Calu3 (cell line): Measurements from ENCODE around the gene CBARP. TPM values are rescaled to one million over a fixed set of nuclear protein-coding genes. Genes with fewer than 3 reads are reported as not detected.

Experiments
- BruUV-seq: library from RNA; stranded (reverse); fragments of 400-500 nt; replicated peaks from 2 replicates; lab custom pipeline; 2021; lab: Mats Ljungman, UMichigan
- CTCF ChIA-PET: fragments of 300-600 bp; sonication (Branson Sonifier 250); formaldehyde crosslinking; loops from one replicate; lab custom pipeline; 2022; ENCODE audit warnings: antibody characterized with exemption; lab: Charles Lee
- DNase-seq: peaks from one replicate; pipeline ENCODE4 v3.0.0; 2022
- H3K27ac Mint-ChIP-seq: one replicate; pipeline ENCODE4 v1.8.0; 2022; ENCODE audit warnings: mixed read lengths; ENCODE audit not compliant: unreplicated experiment
- H3K27me3 Mint-ChIP-seq: one replicate; pipeline ENCODE4 v1.8.0; 2022; ENCODE audit warnings: mixed read lengths; ENCODE audit not compliant: unreplicated experiment
- H3K36me3 Mint-ChIP-seq: one replicate; pipeline ENCODE4 v1.8.0; 2022; ENCODE audit warnings: mild to moderate bottlenecking, moderate library complexity, mixed read lengths; ENCODE audit not compliant: insufficient read depth, unreplicated experiment
- H3K4me1 Mint-ChIP-seq: one replicate; pipeline ENCODE4 v1.8.0; 2022; ENCODE audit warnings: mild to moderate bottlenecking, low read depth, mixed read lengths; ENCODE audit not compliant: unreplicated experiment
- H3K4me3 Mint-ChIP-seq: one replicate; pipeline ENCODE4 v1.8.0; 2022; ENCODE audit warnings: mild to moderate bottlenecking, low read depth, moderate library complexity, mixed read lengths; ENCODE audit not compliant: unreplicated experiment
- H3K9me3 Mint-ChIP-seq: one replicate; pipeline ENCODE4 v1.8.0; 2022; ENCODE audit warnings: low read depth, mixed read lengths; ENCODE audit not compliant: unreplicated experiment
- intact Hi-C: fragments of 100-400 bp; cut with micrococcal nuclease; formaldehyde crosslinking; loops from one replicate; pipeline ENCODE4 v1.10.0; 2022; ENCODE audit not compliant: unreplicated experiment
- total RNA-seq: library from RNA; stranded (reverse); gene quantifications from 2 replicates; pipeline ENCODE4 v1.2.3, GENCODE V29; 2022
- TF ChIP-seq, protein P1 (sequence below): fragments of 200-600 bp; IDR thresholded peaks from one replicate; pipeline ENCODE4 v1.8.0; 2022; ENCODE audit warnings: antibody characterized with exemption; ENCODE audit not compliant: unreplicated experiment

Gene CBARP
- total RNA-seq, 1 experiment from 2014 or later: 4.2 TPM

DNA sequence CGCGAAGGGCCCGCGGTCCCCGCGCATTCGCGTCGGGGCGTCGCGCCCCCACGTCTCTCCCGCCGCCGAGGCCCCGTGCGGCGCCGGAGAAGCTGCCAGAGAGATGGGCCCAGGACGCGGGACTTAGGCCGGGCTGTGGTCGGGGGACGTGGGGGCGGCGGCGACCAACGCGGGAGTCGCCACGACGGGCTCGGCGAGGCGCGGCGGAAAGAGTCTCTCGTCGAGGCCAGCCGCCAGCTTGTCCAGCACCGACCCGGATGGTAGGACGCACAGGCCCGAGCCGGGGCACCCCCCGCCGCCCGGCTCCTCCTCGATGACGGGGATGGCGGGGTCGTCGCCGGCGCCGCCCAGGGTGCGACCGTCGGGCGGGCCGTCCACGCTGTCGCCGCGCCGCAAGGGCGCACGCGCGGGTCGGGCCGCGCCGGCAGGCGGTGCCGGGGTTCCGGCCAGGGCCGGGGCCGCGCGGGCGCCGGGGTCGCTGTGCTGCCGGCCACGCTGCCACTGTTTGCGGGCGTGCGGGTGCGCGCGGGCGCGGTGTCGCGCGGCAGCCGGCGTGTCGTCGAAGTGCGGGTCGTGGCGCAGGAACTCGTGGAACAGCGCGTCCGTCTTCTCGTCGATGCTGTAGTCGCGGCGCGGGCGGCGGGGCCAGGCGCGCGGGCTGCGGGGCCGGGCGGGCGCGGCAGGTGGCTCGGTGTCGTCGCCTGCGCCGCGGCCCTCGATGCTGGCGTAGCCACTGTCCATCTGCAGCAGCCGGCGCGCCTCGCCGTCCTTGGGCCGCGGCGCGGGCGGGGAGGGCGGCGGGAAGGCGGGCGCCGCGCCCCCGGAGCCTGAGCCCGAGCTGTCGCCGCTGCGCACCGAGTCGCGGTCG lies 8.5 kb downstream of the CBARP start:
- H3K36me3 Mint-ChIP-seq: peaks cover 22% of the 10 kb centered on the region
- H3K4me3 Mint-ChIP-seq: no peak overlapping the region
- peaks cover 14% of the 10 kb centered on the region for H3K4me1 Mint-ChIP-seq
- DNase-seq: no peak
- intact Hi-C loops: no loop called here
- H3K9me3 Mint-ChIP-seq: no peaks in the 10 kb centered on the region
- no peaks in the 10 kb centered on the region for H3K27me3 Mint-ChIP-seq
- TF ChIP-seq, protein P1, sequence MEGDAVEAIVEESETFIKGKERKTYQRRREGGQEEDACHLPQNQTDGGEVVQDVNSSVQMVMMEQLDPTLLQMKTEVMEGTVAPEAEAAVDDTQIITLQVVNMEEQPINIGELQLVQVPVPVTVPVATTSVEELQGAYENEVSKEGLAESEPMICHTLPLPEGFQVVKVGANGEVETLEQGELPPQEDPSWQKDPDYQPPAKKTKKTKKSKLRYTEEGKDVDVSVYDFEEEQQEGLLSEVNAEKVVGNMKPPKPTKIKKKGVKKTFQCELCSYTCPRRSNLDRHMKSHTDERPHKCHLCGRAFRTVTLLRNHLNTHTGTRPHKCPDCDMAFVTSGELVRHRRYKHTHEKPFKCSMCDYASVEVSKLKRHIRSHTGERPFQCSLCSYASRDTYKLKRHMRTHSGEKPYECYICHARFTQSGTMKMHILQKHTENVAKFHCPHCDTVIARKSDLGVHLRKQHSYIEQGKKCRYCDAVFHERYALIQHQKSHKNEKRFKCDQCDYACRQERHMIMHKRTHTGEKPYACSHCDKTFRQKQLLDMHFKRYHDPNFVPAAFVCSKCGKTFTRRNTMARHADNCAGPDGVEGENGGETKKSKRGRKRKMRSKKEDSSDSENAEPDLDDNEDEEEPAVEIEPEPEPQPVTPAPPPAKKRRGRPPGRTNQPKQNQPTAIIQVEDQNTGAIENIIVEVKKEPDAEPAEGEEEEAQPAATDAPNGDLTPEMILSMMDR: no peak
- CTCF ChIA-PET: no interaction called here
- no TSS peak for BruUV-seq
- no peak overlapping the region for H3K27ac Mint-ChIP-seq

DNA sequence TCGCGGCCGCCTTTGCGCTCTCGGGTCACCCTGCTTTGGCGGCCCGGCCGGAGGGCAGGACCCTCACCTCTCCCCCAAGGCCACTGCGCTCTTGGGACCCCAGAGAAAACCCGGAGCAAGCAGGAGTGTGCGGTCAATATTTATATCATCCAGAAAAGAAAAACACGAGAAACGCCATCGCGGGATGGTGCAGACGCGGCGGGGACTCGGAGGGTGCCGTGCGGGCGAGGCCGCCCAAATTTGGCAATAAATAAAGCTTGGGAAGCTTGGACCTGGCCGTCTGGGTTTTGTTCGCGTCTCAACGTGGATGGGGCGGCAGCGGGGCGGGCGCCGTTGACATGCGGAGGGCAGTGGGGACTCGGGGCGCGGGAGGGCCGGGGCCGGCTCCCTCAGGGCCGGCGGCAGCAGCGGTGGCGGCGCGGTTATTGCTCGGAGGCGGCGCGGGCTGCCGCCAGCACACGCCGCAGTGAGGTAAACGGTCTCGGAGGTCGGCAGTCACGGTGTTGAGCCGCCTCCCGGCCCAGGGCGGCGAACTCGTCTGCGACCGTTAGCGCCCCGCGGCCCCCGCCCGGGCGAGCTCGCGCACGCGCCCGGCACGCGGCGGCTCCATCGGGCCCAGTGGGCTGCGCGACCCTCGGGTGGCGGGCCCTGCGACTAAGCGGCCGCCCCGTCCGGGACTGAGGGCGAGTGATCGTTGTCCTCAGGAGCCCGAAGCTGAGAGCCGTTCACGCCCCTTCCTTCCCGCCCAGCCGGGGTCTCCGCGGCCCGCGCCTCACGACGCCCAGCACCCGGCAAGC lies 9.4 kb downstream of the CBARP start:
- Mint-ChIP-seq H3K9me3 (no peaks in the 10 kb centered on the region), H3K27ac (no peak overlapping the region), H3K36me3 (peaks cover 22% of the 10 kb centered on the region), H3K27me3 (no peaks in the 10 kb centered on the region), H3K4me3 (no peak overlapping the region), H3K4me1 (peaks cover 14% of the 10 kb centered on the region)
- TF ChIP-seq, protein P1: no peak
- no TSS peak for BruUV-seq
- CTCF ChIA-PET: interaction anchor here (0.6 kb wide), 1 partner anchor 715 kb away, joined by 6 read pairs; no protein-coding TSS in a partner anchor
- no peak for DNase-seq
- intact Hi-C loops: no loop called here

DNA sequence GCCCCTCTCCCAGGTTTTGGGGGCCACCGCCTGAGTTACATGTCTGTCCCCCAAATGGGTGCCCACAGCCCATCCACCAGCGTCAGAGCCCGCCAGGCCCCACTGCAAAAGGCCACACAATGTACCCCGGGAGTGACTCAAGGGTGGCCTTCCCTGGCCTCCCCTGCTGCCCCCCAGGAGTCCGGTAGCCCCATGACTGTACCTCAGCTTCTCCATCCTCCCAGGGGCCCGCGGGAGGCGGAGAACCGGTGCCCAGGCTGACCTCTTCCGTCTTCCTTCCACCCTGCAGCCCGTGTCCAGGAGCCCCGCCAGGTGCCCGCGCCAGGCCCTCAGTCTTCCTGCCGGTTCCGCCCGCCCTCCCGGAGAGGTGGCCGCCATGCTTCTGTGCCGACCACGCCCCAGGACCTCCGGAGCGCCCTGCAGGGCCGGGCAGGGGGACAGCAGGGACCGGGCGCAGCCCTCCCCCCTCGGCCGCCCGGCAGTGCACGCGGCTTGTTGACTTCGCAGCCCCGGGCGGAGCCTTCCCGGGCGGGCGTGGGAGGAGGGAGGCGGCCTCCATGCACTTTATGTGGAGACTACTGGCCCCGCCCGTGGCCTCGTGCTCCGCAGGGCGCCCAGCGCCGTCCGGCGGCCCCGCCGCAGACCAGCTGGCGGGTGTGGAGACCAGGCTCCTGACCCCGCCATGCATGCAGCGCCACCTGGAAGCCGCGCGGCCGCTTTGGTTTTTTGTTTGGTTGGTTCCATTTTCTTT lies 10.3 kb downstream of the CBARP start:
- no peaks in the 10 kb centered on the region for H3K27me3 Mint-ChIP-seq
- intact Hi-C loops: no loop called here

More for the DNA sequence above, 10.3 kb downstream of the CBARP start:
- TF ChIP-seq, protein P1: no peak
- Mint-ChIP-seq H3K4me1 (peaks cover 12% of the 10 kb centered on the region), H3K36me3 (peaks cover 22% of the 10 kb centered on the region), H3K9me3 (no peaks in the 10 kb centered on the region), H3K4me3 (no peak overlapping the region), H3K27ac (no peak overlapping the region)
- CTCF ChIA-PET: interaction anchor here (0.6 kb wide), 1 partner anchor 716 kb away, joined by 6 read pairs; no protein-coding TSS in a partner anchor
- DNase-seq: no peak
- BruUV-seq: no TSS peak
